ENCODE results near the gene YY1. TPM values are rescaled to one million over a fixed set of nuclear protein-coding genes. Genes with fewer than 3 reads are reported as not detected.

Gene YY1
- total and polyA plus RNA-seq, 10 donors, result 28.4 to 64.1 (median 56.9) TPM

GRCh38 chr14:100278702-100279101, 39.8 kb downstream of the YY1 start:
- intact Hi-C loops (cut with DNase I; ENCODE audit: low total_unique reads), result no loop called here
- WGBS, 5 donors, result 35 to 49% (median 38%) methylated on average over 8 of the region's 8 CpGs
- Histone ChIP-seq H3K27me3 (replicated peaks in 1 of 7) (no peaks in the 10 kb centered on the region), H3K27ac (peak overlapping the region in 7 of 8 donors; percentile 26 to 58 (median 44)), H3K4me3 (no peak overlapping the region), H3K36me3 (peaks cover 0 to 78% (median 12%) of the 10 kb centered on the region in 6 donors), H3K9me3 (no peaks in the 10 kb centered on the region), H3K4me1 (peaks cover 18 to 89% (median 37%) of the 10 kb centered on the region in 6 donors)
- peak in 6 of 11 experiments; percentile 24 to 42 (median 30) for TF ChIP-seq CTCF (IDR thresholded peaks at IDR 0.05 in 8 of 11, conservative IDR thresholded peaks at IDR 0.05 in 3 of 11)
- TF ChIP-seq POLR2A (IDR thresholded peaks at IDR 0.05), result no peak
- TF ChIP-seq POLR2AphosphoS5 (IDR thresholded peaks at IDR 0.05), result peak; percentile 47 to 71 (median 50)
- no peak for DNase-seq

- no peak for DNase-seq
- Histone ChIP-seq H3K9me3 (no peaks in the 10 kb centered on the region), H3K27ac (peak overlapping the region in 5 of 8 donors; percentile 43 to 58 (median 49)), H3K4me3 (no peak overlapping the region), H3K4me1 (peaks cover 18 to 87% (median 34%) of the 10 kb centered on the region in 6 donors), H3K36me3 (peaks cover 0 to 74% (median 12%) of the 10 kb centered on the region in 6 donors), H3K27me3 (replicated peaks in 1 of 7) (no peaks in the 10 kb centered on the region)
- intact Hi-C loops (cut with DNase I; ENCODE audit: low total_unique reads), result no loop called here
- 77 to 90% (median 86%) methylated on average over 2 of the region's 2 CpGs for WGBS, 5 donors
- TF ChIP-seq POLR2A (IDR thresholded peaks at IDR 0.05), result no peak
- TF ChIP-seq POLR2AphosphoS5 (IDR thresholded peaks at IDR 0.05), result no peak
- TF ChIP-seq CTCF (IDR thresholded peaks at IDR 0.05 in 8 of 11, conservative IDR thresholded peaks at IDR 0.05 in 3 of 11), result peak in 1 of 11 experiments; percentile 1
Measured at GRCh38 chr14:100279133-100279532, 40.2 kb downstream of the YY1 start.

GRCh38 chr14:100279563-100279962, 40.6 kb downstream of the YY1 start:
- Histone ChIP-seq H3K4me1 (peaks cover 14 to 87% (median 35%) of the 10 kb centered on the region in 6 donors), H3K27ac (peak overlapping the region in 2 of 8 donors; percentile 57 to 58), H3K27me3 (replicated peaks in 1 of 7) (no peaks in the 10 kb centered on the region), H3K9me3 (no peaks in the 10 kb centered on the region), H3K36me3 (peaks cover 0 to 70% (median 12%) of the 10 kb centered on the region in 6 donors), H3K4me3 (no peak overlapping the region)
- no peak for DNase-seq
- WGBS, 5 donors, result 93 to 96% (median 94%) methylated on average over 5 to 8 of the region's 8 CpGs
- intact Hi-C loops (cut with DNase I; ENCODE audit: low total_unique reads), result no loop called here
- TF ChIP-seq POLR2AphosphoS5 (IDR thresholded peaks at IDR 0.05) (peak; percentile 24 to 57 (median 32)), POLR2A (IDR thresholded peaks at IDR 0.05) (no peak), CTCF (IDR thresholded peaks at IDR 0.05 in 8 of 11, conservative IDR thresholded peaks at IDR 0.05 in 3 of 11) (no peak)

- 79 to 86% (median 83%) methylated on average over 9 to 11 of the region's 11 CpGs for WGBS, 5 donors
- no peak overlapping the region for H3K4me3 ChIP-seq
- TF ChIP-seq POLR2AphosphoS5 (IDR thresholded peaks at IDR 0.05) (peak in 1 of 3 donors; percentile 28), CTCF (IDR thresholded peaks at IDR 0.05 in 8 of 11, conservative IDR thresholded peaks at IDR 0.05 in 3 of 11) (no peak)
- no peak overlapping the region for H3K27ac ChIP-seq
- no peaks in the 10 kb centered on the region for H3K27me3 ChIP-seq (replicated peaks in 1 of 7)
- no peak for DNase-seq
- intact Hi-C loops (cut with DNase I; ENCODE audit: low total_unique reads), result loop anchor here (10.0 kb wide), 1 partner anchor 93 kb away; the partner anchor contains the start of gene WDR25
- no peaks in the 10 kb centered on the region for H3K9me3 ChIP-seq
- peaks cover 21 to 85% (median 40%) of the 10 kb centered on the region in 6 donors for H3K4me1 ChIP-seq
- H3K36me3 ChIP-seq, result peaks cover 0 to 56% (median 11%) of the 10 kb centered on the region in 6 donors
Measured at GRCh38 chr14:100281286-100282082, 42.5 kb downstream of the YY1 start.
